GM12878 (cell line): Measurements from ENCODE around the gene CIAO2B. TPM values are rescaled to one million over a fixed set of nuclear protein-coding genes. Genes with fewer than 3 reads are reported as not detected.

ENCODE experiments used
- ATAC-seq: fragments of 200-7000 bp; cut with Tn5 transposase; 3 replicates; pipeline ENCODE4 v1.9.1; 2020; ENCODE audit warnings: mild to moderate bottlenecking, moderate library complexity
- BruUV-seq: library from RNA; stranded (reverse); fragments of 400-500 nt; replicated peaks from 2 replicates; lab custom pipeline; 2021; lab: Mats Ljungman, UMichigan
- CTCF ChIA-PET: fragments of 300-600 bp; sonication (Branson Sonifier 250); formaldehyde crosslinking; extraction: SDS; loops from one replicate; lab custom pipeline; 2021; ENCODE audit warnings: inconsistent platforms; lab: Yijun Ruan, JAX
- POLR2A ChIA-PET: fragments of 350-600 bp; formaldehyde crosslinking; extraction: SDS; loops from one replicate; lab custom pipeline; 2021; ENCODE audit warnings: inconsistent platforms; lab: Charles Lee
- RAD21 ChIA-PET: fragments of 300-600 bp; sonication (Branson Sonifier 250); formaldehyde crosslinking; loops from one replicate; lab custom pipeline; 2023; ENCODE audit warnings: antibody characterized with exemption; ENCODE audit not compliant: unreplicated experiment; lab: Charles Lee
- SMC1A ChIA-PET: fragments of 300-600 bp; sonication (Branson Sonifier 250); formaldehyde crosslinking; loops from one replicate; lab custom pipeline; 2023; ENCODE audit not compliant: unreplicated experiment, uncharacterized antibody; lab: Charles Lee
- DNase-seq: peaks from one replicate; pipeline ENCODE4 v3.0.0-alpha.2; 2011; ENCODE audit warnings: low read depth, low spot score
- FAIRE-seq: peaks from 3 replicates; lab custom pipeline; 2011; peaks lifted over from hg19 to GRCh38; lab: Jason Lieb, UNC
- H2AFZ ChIP-seq: 2 replicates; pipeline ENCODE4 v1.6.0; 2011; ENCODE audit warnings: low read depth, low read length, control low read depth; ENCODE audit not compliant: control insufficient read depth
- H3K27ac ChIP-seq: 2 replicates; pipeline ENCODE4 v1.5.1; 2011; ENCODE audit warnings: control low read depth; ENCODE audit not compliant: control insufficient read depth, insufficient read depth
- H3K27me3 ChIP-seq, 2 experiments: replicated peaks in 1 of 2; 2 replicates each; pipeline versions ENCODE4 v1.6.0 to v1.6.1; 2011; ENCODE audit warnings: low read length in 1 of 2; ENCODE audit not compliant: control insufficient read depth in 2 of 2, insufficient read depth in 2 of 2
- H3K36me3 ChIP-seq, 2 experiments: 2 replicates each; pipeline ENCODE4 v1.5.1; 2011; ENCODE audit warnings: low read length in 1 of 2; ENCODE audit not compliant: control insufficient read depth in 2 of 2, insufficient read depth in 2 of 2
- H3K4me1 ChIP-seq: 2 replicates; pipeline ENCODE4 v1.6.1; 2011; ENCODE audit warnings: mild to moderate bottlenecking, low read length, moderate library complexity, mixed read lengths; ENCODE audit not compliant: control insufficient read depth, insufficient read depth
- H3K4me2 ChIP-seq: 2 replicates; pipeline ENCODE4 v1.6.0; 2011; ENCODE audit warnings: control low read depth; ENCODE audit not compliant: control insufficient read depth, insufficient read depth
- H3K4me3 ChIP-seq: fragments of 200-600 bp; sonication (generic); 2 replicates; pipeline ENCODE4 v1.5.1; 2016
- H3K79me2 ChIP-seq: 2 replicates; pipeline ENCODE4 v1.6.0; 2011; ENCODE audit warnings: low read length; ENCODE audit not compliant: control insufficient read depth, insufficient read depth
- H3K9ac ChIP-seq: 2 replicates; pipeline ENCODE4 v1.8.0; 2011; ENCODE audit warnings: low read length, control low read depth, mixed read lengths; ENCODE audit not compliant: control insufficient read depth, insufficient read depth
- H3K9me3 ChIP-seq: replicated peaks from 3 replicates; pipeline ENCODE4 v1.5.1; 2011; ENCODE audit warnings: mild to moderate bottlenecking, low read length; ENCODE audit not compliant: control insufficient read depth, insufficient read depth
- H4K20me1 ChIP-seq: 2 replicates; pipeline ENCODE4 v1.6.0; 2011; ENCODE audit not compliant: control insufficient read depth, insufficient read depth
- BMI1 ChIP-seq: fragments of 450-650 bp; IDR thresholded peaks from 2 replicates; pipeline ENCODE4 v1.6.1; 2016; ENCODE audit warnings: mild to moderate bottlenecking, moderate library complexity, borderline replicate concordance
- RELB ChIP-seq: fragments of 450-650 bp; IDR thresholded peaks from 2 replicates; pipeline ENCODE4 v1.6.1; 2017; ENCODE audit warnings: low read depth, mild to moderate bottlenecking, moderate library complexity
- WGBS: methylation state at CpG from one replicate; pipeline ENCODE4 v1.1.6; 2016; ENCODE audit warnings: low lambda C conversion rate; ENCODE audit not compliant: insufficient replicate concordance, insufficient coverage; ENCODE audit errors: missing lambda C conversion rate; 5-methylcytosine and 5-hydroxymethylcytosine counted together
- in situ Hi-C: fragments of 300-500 bp; cut with MboI; formaldehyde crosslinking; loops from 9 replicates; pipeline ENCODE4 v1.14.3; 2018; ENCODE audit warnings: mixed read lengths
- intact Hi-C: fragments of 100-400 bp; cut with micrococcal nuclease; formaldehyde crosslinking; loops from one replicate; pipeline ENCODE4 v1.14.2; 2022; ENCODE audit not compliant: unreplicated experiment
- polyA plus RNA-seq, 11 experiments: library from polyadenylated mRNA; depleted of rRNA in 4 of 11; unstranded in 6 of 11; stranded (reverse) in 5 of 11; fragments of >200 nt; fragmentation: Nextera tagmentation in 4 of 11; fragmentation: Illumina TruSeq in 1 of 11; extraction: Ambion mirVana in 4 of 11; extraction: Trizol in 1 of 11; gene quantifications; 1 replicate in 1 of 11; 2 replicates in 10 of 11; pipeline versions ENCODE4 v1.2.1 to v1.2.3, GENCODE V29; 2011 to 2016; ENCODE audit warnings: inconsistent platforms in 2 of 11, missing spikeins in 2 of 11, low read depth in 1 of 11
- total RNA-seq, 4 experiments: library from RNA; depleted of rRNA in 3 of 4; stranded (reverse); fragments of >200 nt in 3 of 4; fragmentation: Illumina TruSeq in 1 of 4; extraction: Trizol in 1 of 4; gene quantifications; 2 replicates each; pipeline versions ENCODE4 v1.2.1 to v1.2.3, GENCODE V29; 2013 to 2021

The CIAO2B gene
- total and polyA plus RNA-seq, 10 of the 15 experiments (the other 5 are each of a cell fraction or from before 2014, with no cell fraction given) = 76.4 to 241 (median 138) TPM

GRCh38 chr16:66918803-66919568, 15.2 kb downstream of the CIAO2B start, which contains the start of gene CDH16:
TSS of gene CDH16 (minus strand) at chr16:66918885. CDS start at chr16:66918065, 820 bp downstream.
- in situ Hi-C loops = no loop called here
- no peak for ATAC-seq
- WGBS = 18% methylated on average over 6 of the region's 7 CpGs
- H3K4me1 ChIP-seq = no peaks in the 10 kb centered on the region
- no peaks in the 10 kb centered on the region for H4K20me1 ChIP-seq
- TF ChIP-seq BMI1 (no peak), RELB (no peak)
- TF ChIP-seq, all 136 proteins: peak for 0
- intact Hi-C loops = no loop called here
- no peak within 1 kb of the TSS for H3K27ac ChIP-seq
- BruUV-seq = no TSS peak
- FAIRE-seq (no peak), DNase-seq (no peak)
- H3K9ac ChIP-seq = no peak within 1 kb of the TSS
- no peak within 1 kb of the TSS for H2AFZ ChIP-seq
- H3K4me3 ChIP-seq = no peak within 1 kb of the TSS
- ChIA-PET CTCF (interaction anchor here (0.6 to 1.6 kb wide), 4 partner anchors 12 to 35 kb away, joined by 3 to 5 read pairs (median 4); no protein-coding TSS in a partner anchor), SMC1A (interaction anchor here (1.7 kb wide), 1 partner anchor 21 kb away, joined by 3 read pairs; no protein-coding TSS in a partner anchor), RAD21 (interaction anchor here (0.8 to 1.1 kb wide), 2 partner anchors 9 to 24 kb away, joined by 3 to 4 read pairs; no protein-coding TSS in a partner anchor), POLR2A (interaction anchor here (0.8 kb wide), 1 partner anchor 12 kb away, joined by 3 read pairs; no protein-coding TSS in a partner anchor)
- no peaks in the 10 kb centered on the region for H3K36me3 ChIP-seq
- peaks cover 0 to 3% of the 10 kb centered on the region in 2 experiments; a peak in 2 of 4 replicates for H3K27me3 ChIP-seq
- H3K79me2 ChIP-seq = no peaks in the 10 kb centered on the region
- no peaks in the 10 kb centered on the region for H3K9me3 ChIP-seq
- no peak within 1 kb of the TSS for H3K4me2 ChIP-seq
